GM12874 (cell line): ENCODE data around the gene SVEP1.

ENCODE experiments used
- TF ChIP-seq, protein P1 (sequence below): IDR thresholded peaks from 2 replicates; pipeline ENCODE4 v1.5.1; 2011; ENCODE audit warnings: low read depth, mild to moderate bottlenecking, control low read depth, low read length, moderate library complexity; ENCODE audit not compliant: insufficient read depth

Gene SVEP1

GRCh38 chr9:110443866-110444220, 135.7 kb downstream of the SVEP1 start:
- TF ChIP-seq, protein P1, sequence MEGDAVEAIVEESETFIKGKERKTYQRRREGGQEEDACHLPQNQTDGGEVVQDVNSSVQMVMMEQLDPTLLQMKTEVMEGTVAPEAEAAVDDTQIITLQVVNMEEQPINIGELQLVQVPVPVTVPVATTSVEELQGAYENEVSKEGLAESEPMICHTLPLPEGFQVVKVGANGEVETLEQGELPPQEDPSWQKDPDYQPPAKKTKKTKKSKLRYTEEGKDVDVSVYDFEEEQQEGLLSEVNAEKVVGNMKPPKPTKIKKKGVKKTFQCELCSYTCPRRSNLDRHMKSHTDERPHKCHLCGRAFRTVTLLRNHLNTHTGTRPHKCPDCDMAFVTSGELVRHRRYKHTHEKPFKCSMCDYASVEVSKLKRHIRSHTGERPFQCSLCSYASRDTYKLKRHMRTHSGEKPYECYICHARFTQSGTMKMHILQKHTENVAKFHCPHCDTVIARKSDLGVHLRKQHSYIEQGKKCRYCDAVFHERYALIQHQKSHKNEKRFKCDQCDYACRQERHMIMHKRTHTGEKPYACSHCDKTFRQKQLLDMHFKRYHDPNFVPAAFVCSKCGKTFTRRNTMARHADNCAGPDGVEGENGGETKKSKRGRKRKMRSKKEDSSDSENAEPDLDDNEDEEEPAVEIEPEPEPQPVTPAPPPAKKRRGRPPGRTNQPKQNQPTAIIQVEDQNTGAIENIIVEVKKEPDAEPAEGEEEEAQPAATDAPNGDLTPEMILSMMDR, result no peak

DNA sequence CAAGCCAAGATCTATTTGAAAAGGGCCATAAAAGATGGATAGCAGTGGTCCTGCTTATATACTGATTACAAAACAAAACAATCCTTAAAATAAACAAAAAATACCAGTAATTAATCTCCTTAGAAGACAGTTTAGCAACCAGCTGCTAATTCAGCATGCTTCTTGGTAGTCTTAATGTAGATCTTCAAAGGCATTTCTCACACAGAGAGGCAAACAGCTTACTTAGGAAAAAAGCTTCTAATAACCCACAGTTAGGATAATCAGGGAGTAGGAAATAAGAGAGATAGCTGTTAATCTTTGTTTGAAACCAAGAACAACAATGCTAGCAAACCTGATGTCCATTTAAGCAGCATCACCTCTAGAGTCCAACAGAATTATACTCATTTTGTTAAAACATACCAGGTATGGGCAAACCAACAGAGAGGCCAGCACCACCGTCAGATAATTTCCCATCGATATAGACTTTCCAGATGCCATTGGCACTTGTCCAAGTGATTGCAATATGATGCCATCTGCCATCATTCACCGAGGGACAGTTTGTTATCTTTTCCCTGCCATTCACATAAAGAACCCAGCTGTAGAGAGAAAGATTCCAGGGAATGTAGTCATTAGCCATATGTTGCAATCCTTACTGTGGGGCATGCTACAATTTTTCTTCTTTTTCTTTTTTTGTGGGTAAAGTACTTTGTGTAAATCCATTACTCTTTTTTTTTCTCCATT, 136.2 kb downstream of the SVEP1 start:
- TF ChIP-seq, protein P1, result no peak

GRCh38 chr9:110440796-110441195, 138.7 kb downstream of the SVEP1 start:
- TF ChIP-seq, protein P1, result no peak

DNA sequence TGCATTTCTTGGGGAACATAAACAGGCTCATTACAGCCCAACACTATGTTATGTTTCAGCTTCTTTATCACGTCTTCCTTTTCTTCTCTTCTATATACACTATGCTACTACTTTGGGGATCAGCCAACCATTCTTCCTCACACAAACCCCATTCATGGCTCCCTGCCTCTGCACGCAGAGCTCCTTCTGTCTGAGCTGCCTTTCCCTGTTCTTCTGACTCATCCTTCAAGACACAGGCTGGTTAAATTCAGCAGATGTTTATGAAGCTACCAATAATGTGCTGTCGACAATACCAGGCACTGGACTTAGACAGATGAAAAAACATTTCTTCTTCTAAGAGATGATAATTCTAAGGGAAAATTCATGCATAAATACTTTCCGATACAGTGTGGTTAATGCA, 139.4 kb downstream of the SVEP1 start:
- TF ChIP-seq, protein P1, result no peak

DNA sequence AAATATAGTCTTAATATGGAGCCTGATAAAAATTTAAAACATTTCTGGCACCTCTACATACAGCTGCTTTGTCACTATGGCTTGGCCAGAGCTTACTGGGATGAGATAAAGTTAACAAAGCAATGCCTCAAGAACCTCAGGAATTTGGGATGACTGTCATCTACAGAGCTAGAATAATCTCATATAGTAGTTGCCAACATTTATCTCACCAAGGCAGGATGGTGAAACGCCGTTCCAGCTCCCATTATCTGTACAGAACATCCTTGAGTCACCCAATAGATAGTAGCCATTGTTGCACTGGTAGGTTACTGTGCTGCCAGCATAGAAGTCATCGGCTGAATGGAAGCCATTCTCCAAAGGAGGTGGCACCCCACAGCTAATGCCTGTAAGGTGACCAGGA, 147.3 kb downstream of the SVEP1 start:
- TF ChIP-seq, protein P1, result no peak

DNA sequence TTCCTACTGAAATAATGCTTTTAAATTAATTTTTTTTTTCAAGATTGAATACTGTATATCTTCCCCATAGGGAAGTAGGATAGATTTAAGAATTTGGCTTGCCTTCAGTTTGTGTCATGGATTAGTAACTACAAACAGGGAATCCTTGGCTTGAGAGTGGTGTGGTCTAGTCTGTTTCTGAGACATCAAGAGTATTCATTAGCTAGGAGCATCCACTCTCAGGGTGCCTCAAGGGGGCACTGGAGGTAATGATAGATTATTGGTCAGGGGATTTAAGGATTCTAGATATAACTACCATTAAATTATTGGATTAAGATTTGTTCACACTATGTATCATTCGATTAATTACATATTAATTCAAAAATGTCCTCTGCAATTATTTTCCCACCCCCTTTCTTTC, 150.1 kb downstream of the SVEP1 start:
- TF ChIP-seq, protein P1, result no peak

DNA sequence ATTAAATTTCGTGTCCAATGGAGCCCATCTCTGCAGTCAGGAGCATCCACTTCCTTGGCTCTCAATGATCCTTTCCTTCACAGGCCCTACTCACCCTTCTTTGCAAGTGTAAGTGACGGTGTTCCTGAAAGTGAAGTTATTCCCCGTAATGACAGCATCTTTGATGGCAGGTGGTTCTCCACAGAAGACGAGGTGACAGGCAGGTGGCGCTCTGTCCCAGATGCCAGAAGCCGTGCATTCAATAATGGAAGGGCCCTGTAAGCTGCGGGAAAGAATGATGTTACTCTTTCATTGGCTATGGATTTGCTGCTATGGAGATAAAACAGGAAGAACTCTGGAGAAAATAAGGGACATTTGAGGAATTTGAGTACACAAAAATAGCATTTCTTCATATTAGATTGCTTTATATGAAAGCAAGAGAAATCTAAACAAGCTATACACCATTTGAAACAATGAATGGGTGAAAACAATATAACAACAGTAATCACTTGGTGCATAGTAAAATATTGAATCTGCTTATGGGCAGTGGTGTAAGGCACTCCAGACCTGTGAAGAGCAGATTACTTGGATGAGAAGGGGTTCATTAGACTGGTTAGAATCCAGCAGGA, 151.9 kb downstream of the SVEP1 start:
- TF ChIP-seq, protein P1, result peak; percentile 80
